ENCODE measurements around the gene LRBA.
"Not testable (repeated sequence)": the region's sequence is repeated elsewhere in the genome, so short reads cannot be mapped to it uniquely, and the experiment has no call there.

Gene LRBA

DNA sequence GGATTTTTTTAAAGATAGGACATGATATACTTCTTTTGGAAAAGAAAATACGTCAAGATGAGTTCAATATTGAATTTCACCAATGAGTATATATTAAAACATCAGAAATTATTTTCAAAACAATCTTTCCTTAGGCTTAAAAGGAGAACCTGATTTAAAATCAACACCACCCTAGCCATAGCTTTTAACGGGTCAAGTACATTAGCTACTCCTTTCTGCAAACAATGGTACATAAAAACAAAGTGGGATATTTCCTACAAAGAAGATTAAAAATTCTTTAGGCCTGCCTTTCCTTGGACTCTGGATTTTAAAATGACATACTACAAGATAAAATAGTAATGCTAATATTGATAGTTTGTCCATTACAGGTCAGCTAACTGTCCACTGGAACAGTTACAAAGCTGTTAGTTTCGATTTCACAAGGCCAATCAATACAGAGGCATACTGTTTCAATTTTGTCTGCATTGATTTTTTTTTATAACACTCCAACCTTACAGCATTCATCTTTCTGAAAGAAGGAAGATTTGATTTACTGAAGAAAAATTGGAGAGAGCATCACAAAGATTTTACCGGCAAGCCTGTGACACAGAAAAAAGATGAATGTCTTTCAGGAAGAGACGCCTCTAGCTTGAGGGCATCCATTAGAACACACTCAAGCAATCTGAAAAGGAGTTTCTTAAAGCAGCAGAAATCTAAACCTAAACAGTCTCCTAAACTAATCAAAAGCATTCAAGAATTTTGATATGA, 335.9 kb downstream of the LRBA start:
- TF ChIP-seq, protein P1, sequence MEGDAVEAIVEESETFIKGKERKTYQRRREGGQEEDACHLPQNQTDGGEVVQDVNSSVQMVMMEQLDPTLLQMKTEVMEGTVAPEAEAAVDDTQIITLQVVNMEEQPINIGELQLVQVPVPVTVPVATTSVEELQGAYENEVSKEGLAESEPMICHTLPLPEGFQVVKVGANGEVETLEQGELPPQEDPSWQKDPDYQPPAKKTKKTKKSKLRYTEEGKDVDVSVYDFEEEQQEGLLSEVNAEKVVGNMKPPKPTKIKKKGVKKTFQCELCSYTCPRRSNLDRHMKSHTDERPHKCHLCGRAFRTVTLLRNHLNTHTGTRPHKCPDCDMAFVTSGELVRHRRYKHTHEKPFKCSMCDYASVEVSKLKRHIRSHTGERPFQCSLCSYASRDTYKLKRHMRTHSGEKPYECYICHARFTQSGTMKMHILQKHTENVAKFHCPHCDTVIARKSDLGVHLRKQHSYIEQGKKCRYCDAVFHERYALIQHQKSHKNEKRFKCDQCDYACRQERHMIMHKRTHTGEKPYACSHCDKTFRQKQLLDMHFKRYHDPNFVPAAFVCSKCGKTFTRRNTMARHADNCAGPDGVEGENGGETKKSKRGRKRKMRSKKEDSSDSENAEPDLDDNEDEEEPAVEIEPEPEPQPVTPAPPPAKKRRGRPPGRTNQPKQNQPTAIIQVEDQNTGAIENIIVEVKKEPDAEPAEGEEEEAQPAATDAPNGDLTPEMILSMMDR (IDR thresholded peaks at IDR 0.05; ENCODE audit: insufficient read depth, low read depth, low read length, missing control alignments): no peak
- H3K4me3 ChIP-seq (ENCODE audit: low read length): no peak overlapping the region
- DNase-seq (ENCODE audit: low read depth): peak; percentile 47

- no peak overlapping the region for H3K4me3 ChIP-seq (ENCODE audit: low read length)
- TF ChIP-seq, protein P1 (IDR thresholded peaks at IDR 0.05; ENCODE audit: insufficient read depth, low read depth, low read length, missing control alignments): no peak
- DNase-seq (ENCODE audit: low read depth): no peak
Measured at GRCh38 chr4:150673793-150674192, 341.3 kb downstream of the LRBA start.

GRCh38 chr4:150668824-150669223, 346.3 kb downstream of the LRBA start:
- no peak for DNase-seq (ENCODE audit: low read depth)
- no peak overlapping the region for H3K4me3 ChIP-seq (ENCODE audit: low read length)

DNA sequence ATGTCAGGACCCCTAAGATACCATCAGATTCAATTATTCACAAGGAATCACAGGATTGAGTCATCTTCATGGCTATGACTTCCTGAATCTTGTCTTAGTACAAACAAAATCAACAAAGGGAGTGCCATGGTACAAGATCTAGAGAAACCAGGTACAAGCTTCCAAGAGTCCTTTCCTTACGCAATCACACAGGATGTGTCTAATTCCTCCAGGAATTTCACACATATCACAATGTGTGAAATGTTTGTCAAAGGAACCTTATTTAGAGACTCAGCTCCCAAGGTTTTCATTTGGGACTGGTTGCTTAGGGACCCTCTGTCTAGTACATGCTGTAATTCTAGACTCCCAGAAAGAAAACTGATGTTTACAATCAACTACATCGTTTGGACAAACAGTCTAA, 350.1 kb downstream of the LRBA start:
- TF ChIP-seq, protein P1 (IDR thresholded peaks at IDR 0.05; ENCODE audit: insufficient read depth, low read depth, low read length, missing control alignments): no peak
- DNase-seq (ENCODE audit: low read depth): peak; percentile 94
- no peak overlapping the region for H3K4me3 ChIP-seq (ENCODE audit: low read length)

More at GRCh38 chr4:150668824-150669223, 346.3 kb downstream of the LRBA start:
- TF ChIP-seq, protein P1 (IDR thresholded peaks at IDR 0.05; ENCODE audit: insufficient read depth, low read depth, low read length, missing control alignments): no peak

DNA sequence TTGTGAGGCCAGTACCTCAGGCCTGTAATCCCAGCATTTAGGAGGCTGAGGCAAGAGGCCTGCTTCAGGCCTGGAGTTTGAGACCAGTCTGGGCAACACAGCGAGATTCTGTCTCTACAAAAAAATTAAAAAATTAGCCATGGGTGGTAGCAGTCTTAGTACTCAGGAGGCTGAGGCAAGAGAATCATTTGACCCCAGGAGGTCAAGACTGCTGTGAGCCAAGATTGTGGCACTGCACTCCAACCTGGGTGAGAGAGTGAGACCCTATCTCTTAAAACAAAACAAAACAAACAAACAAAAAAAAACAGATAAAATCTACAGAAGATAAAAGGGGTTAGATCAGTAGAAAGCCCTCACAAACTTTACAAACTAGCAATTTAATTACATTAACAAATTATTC, 352.4 kb downstream of the LRBA start:
- TF ChIP-seq, protein P1 (IDR thresholded peaks at IDR 0.05; ENCODE audit: insufficient read depth, low read depth, low read length, missing control alignments): no peak
- no peak for DNase-seq (ENCODE audit: low read depth)
- no peak overlapping the region for H3K4me3 ChIP-seq (ENCODE audit: low read length)

DNA sequence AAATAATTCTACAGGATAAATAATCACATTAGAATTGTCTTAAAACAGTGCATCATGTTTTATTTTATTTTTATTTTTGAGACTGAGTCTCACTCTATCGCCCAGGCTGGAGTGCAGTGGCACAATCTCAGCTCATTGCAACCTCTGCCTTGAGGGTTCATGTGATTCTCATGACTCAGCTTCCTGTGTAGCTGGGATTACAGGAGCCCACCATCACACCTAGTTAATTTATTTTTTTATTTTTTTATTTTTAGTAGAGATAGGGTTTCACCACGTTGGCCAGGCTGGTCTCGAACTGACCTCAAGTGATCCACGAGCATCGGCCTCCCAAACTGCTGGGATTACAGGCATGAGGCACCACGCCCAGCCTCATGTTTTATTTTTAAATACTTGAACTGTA, 353.5 kb downstream of the LRBA start:
- peak; percentile 56 for DNase-seq (ENCODE audit: low read depth)
- not testable (repeated sequence) for H3K4me3 ChIP-seq (ENCODE audit: low read length)

DNA sequence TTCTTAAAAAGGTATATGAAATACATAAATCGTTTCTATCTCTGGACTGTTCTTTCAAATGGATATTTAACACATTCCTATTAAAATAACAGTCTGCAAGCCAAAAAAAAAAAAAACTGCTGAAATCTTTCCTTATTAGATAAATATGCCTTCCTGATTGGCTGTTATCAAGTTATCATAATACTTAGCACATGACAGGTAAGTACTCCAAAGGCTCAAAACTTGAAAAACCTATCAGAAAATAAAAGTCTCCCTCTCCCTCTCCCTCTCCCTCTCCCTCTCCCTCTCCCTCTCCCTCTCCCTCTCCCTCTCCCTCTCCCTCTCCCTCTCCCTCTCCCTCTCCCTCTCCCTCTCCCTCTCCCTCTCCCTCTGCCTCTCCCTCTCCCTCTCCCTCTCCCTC, 356.8 kb downstream of the LRBA start:
- H3K4me3 ChIP-seq (ENCODE audit: low read length); DNase-seq (ENCODE audit: low read depth): not testable (repeated sequence)

- H3K4me3 ChIP-seq (ENCODE audit: low read length): no peak overlapping the region
- no peak for DNase-seq (ENCODE audit: low read depth)
- TF ChIP-seq, protein P1 (IDR thresholded peaks at IDR 0.05; ENCODE audit: insufficient read depth, low read depth, low read length, missing control alignments): no peak
Measured at GRCh38 chr4:150656891-150657290, 358.2 kb downstream of the LRBA start.
